ENCODE results near the gene MARF1. TPM values are rescaled to one million over a fixed set of nuclear protein-coding genes. Genes with fewer than 3 reads are reported as not detected.

Gene MARF1
- total RNA-seq, 1 experiment from 2014 or later: 68.1 TPM

DNA sequence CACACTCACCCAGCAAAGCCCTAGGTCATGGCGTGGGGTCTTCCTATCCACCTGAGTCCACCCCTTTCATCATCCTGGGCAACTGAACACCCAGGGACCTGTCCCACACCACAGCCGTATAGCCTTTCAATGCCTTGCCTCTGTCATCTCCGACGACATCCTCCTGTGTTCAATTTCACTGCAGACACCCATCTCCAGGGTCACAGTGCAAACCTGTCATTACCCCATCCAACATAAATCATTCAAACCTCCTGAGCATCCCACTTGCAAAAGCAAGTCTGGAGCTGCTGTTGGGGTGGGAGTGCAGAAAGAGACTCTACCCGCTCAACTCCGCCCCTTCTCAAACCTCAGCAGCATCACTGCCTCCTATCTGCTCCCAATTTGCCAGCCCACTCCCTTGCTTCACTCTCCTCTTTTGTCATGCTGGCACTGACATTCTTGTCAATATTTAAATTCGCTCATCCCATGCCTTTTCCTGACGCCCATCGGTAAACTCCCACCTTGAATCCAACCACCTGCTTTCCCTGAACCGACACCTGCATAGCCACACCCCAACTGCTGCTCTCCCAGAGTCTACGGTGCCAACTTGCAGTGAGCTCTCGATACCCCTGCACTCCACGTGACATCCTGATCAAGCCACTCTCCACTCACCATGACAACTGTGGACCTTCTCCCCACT is 37.0 kb downstream of the MARF1 start:
- no TSS peak for BruUV-seq (replicated peaks)
- POLR2A ChIA-PET (ENCODE audit: unreplicated experiment): no interaction called here
- peaks cover 66% of the 10 kb centered on the region for H3K36me3 ChIP-seq (ENCODE audit: low read depth)
- H3K4me1 ChIP-seq (replicated peaks; ENCODE audit: insufficient read depth): peaks cover 35% of the 10 kb centered on the region
- H3K4me2 ChIP-seq: no peak overlapping the region
- no peak overlapping the region for H3K27ac ChIP-seq
- no peaks in the 10 kb centered on the region for H3K27me3 ChIP-seq (ENCODE audit: insufficient read depth, low read depth)
- no peak overlapping the region for H2AFZ ChIP-seq
- TF ChIP-seq, protein P1, sequence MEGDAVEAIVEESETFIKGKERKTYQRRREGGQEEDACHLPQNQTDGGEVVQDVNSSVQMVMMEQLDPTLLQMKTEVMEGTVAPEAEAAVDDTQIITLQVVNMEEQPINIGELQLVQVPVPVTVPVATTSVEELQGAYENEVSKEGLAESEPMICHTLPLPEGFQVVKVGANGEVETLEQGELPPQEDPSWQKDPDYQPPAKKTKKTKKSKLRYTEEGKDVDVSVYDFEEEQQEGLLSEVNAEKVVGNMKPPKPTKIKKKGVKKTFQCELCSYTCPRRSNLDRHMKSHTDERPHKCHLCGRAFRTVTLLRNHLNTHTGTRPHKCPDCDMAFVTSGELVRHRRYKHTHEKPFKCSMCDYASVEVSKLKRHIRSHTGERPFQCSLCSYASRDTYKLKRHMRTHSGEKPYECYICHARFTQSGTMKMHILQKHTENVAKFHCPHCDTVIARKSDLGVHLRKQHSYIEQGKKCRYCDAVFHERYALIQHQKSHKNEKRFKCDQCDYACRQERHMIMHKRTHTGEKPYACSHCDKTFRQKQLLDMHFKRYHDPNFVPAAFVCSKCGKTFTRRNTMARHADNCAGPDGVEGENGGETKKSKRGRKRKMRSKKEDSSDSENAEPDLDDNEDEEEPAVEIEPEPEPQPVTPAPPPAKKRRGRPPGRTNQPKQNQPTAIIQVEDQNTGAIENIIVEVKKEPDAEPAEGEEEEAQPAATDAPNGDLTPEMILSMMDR (conservative IDR thresholded peaks at IDR 0.05): no peak
- TF ChIP-seq EZH2 (IDR thresholded peaks at IDR 0.05; ENCODE audit: low read depth): no peak
- H3F3A ChIP-seq (ENCODE audit: insufficient read depth, low read depth): peaks cover 25% of the 10 kb centered on the region; the same call in 1 of the 2 replicates
- intact Hi-C loops (cut with micrococcal nuclease; ENCODE audit: unreplicated experiment): no loop called here
- H3K9me3 ChIP-seq (ENCODE audit: insufficient read depth, low read depth): no peaks in the 10 kb centered on the region
- DNase-seq: no peak
- H3K9me2 ChIP-seq (ENCODE audit: insufficient read depth): no peaks in the 10 kb centered on the region
- H3K79me2 ChIP-seq (ENCODE audit: low read depth): no peaks in the 10 kb centered on the region
- no peaks in the 10 kb centered on the region for H4K20me1 ChIP-seq (ENCODE audit: insufficient read depth)
- CTCF ChIA-PET: no interaction called here
- H3K4me3 ChIP-seq: no peak overlapping the region

DNA sequence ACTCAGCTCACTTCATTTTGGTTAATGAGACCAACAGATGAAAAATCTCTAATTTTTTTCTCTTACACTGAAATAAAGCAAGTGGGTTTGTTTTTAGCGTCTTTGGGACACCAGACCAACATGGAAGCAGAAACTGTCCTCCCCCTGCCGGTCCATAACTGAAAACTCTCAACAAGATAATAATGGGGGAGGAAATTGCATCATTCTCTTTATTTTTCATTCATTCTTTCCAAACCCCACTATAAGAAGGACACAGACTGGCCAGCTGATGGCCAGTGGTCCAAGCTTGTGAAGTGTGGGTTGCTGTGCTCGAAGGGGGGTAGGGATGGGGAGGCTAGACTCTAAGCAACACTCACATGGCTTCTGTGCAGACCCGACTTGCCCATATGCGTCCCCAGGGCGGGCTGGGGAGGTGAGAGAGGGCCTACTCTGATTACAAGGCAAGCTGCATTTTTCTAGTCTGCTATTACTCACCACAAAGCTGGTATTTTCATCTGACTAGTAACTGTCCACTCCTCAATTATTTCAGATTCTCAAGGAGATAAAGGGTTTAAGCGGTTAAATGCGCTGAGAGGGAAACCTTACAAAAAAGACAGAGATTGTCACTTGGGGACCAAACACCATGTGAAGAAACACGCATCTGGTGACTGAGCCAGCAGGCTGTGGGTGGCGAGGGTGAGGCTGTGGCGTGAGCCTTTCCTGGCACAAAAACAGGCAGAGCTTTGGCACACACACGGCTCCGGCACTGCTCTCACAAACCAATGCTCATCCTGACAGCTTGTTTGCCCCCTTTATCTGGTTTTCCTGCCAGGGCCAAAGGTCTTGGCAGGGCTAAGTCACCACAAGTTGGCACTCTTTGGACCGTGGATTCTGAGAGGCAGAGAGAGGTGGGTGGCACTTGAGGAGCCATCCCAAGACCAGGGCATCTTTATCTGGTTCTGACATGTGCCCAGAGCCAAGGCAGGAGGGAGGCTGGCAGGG is 38.2 kb downstream of the MARF1 start:
- H3K36me3 ChIP-seq (ENCODE audit: low read depth): peaks cover 64% of the 10 kb centered on the region
- H3K27me3 ChIP-seq (ENCODE audit: insufficient read depth, low read depth): no peaks in the 10 kb centered on the region
- POLR2A ChIA-PET (ENCODE audit: unreplicated experiment): interaction anchor here (0.5 to 0.6 kb wide), 2 partner anchors 9 to 31 kb away, joined by 4 to 10 read pairs; no protein-coding TSS in a partner anchor
- H3K4me1 ChIP-seq (replicated peaks; ENCODE audit: insufficient read depth): peaks cover 24% of the 10 kb centered on the region
- no peaks in the 10 kb centered on the region for H3K79me2 ChIP-seq (ENCODE audit: low read depth)
- peaks cover 18% of the 10 kb centered on the region; the same call in 1 of the 2 replicates for H3F3A ChIP-seq (ENCODE audit: insufficient read depth, low read depth)
- no peak overlapping the region for H3K4me3 ChIP-seq
- TF ChIP-seq EZH2 (IDR thresholded peaks at IDR 0.05; ENCODE audit: low read depth): no peak
- TF ChIP-seq, protein P1 (conservative IDR thresholded peaks at IDR 0.05): no peak
- CTCF ChIA-PET: no interaction called here
- H2AFZ ChIP-seq: no peak overlapping the region
- no peaks in the 10 kb centered on the region for H3K9me2 ChIP-seq (ENCODE audit: insufficient read depth)
- H3K4me2 ChIP-seq: no peak overlapping the region
- H3K27ac ChIP-seq: no peak overlapping the region
- H3K9me3 ChIP-seq (ENCODE audit: insufficient read depth, low read depth): no peaks in the 10 kb centered on the region
- no peak for DNase-seq
- intact Hi-C loops (cut with micrococcal nuclease; ENCODE audit: unreplicated experiment): no loop called here
- no TSS peak for BruUV-seq (replicated peaks)
- no peaks in the 10 kb centered on the region for H4K20me1 ChIP-seq (ENCODE audit: insufficient read depth)

DNA sequence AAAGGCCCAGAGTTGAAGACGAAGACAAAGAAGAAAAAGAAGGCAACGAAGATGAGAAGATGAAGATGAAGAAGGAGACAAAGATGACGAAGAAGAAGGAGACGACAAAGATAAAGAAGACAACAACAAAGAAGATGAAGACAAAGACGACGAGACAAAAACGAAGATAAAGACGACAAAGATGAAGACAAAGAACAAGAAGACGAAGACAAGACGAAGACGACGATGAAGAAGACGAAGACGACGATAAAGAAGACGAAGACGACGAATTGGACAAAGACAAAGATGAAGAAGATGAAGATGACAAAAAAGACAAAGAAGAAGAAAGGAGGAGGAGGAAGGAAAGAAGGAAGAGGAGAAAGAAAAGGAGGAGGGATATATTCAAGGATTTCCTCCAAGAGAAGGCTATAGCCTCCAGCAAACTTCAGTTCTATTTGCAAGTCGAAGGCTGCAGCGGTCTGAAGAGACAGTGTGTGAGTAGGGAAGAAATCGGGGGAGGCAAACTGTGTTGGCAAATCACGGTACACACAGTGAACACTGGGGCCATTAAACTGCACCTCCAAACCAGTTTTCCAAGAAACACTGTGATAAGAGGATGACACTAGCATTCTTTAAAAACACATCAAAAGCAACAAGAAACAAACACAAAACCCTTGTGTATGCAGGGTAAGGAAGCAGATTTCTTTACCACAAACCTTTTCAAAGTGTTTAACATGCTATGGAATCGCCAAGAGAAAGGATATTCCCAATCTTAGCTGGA is 40.5 kb downstream of the MARF1 start:
- no peaks in the 10 kb centered on the region for H3K79me2 ChIP-seq (ENCODE audit: low read depth)
- no peak overlapping the region for H3K4me2 ChIP-seq
- no peaks in the 10 kb centered on the region for H3K9me3 ChIP-seq (ENCODE audit: insufficient read depth, low read depth)
- H3K36me3 ChIP-seq (ENCODE audit: low read depth): peaks cover 44% of the 10 kb centered on the region
- no peak overlapping the region for H2AFZ ChIP-seq
- ChIA-PET CTCF (interaction anchor here (0.6 kb wide), 1 partner anchor 36 kb away, joined by 3 read pairs; no protein-coding TSS in a partner anchor), POLR2A (ENCODE audit: unreplicated experiment) (no interaction called here)
- H3K27ac ChIP-seq: no peak overlapping the region
- no peaks in the 10 kb centered on the region for H3K9me2 ChIP-seq (ENCODE audit: insufficient read depth)
- TF ChIP-seq EZH2 (IDR thresholded peaks at IDR 0.05; ENCODE audit: low read depth): no peak
- TF ChIP-seq, protein P1 (conservative IDR thresholded peaks at IDR 0.05): no peak
- intact Hi-C loops (cut with micrococcal nuclease; ENCODE audit: unreplicated experiment): no loop called here
- no TSS peak for BruUV-seq (replicated peaks)
- no peaks in the 10 kb centered on the region for H4K20me1 ChIP-seq (ENCODE audit: insufficient read depth)
- no peaks in the 10 kb centered on the region for H3F3A ChIP-seq (ENCODE audit: insufficient read depth, low read depth)
- H3K4me3 ChIP-seq: no peak overlapping the region
- peaks cover 1% of the 10 kb centered on the region; the same call in 1 of the 2 replicates for H3K4me1 ChIP-seq (replicated peaks; ENCODE audit: insufficient read depth)
- no peak for DNase-seq
- H3K27me3 ChIP-seq (ENCODE audit: insufficient read depth, low read depth): no peaks in the 10 kb centered on the region
